ENCODE measurements around the gene B4GALNT2.
A peak's percentile ranks its signal among the peaks of the same experiment; 100 is the strongest.
"Not testable (repeated sequence)": the region's sequence is repeated elsewhere in the genome, so short reads cannot be mapped to it uniquely, and the experiment has no call there.

The B4GALNT2 gene

DNA sequence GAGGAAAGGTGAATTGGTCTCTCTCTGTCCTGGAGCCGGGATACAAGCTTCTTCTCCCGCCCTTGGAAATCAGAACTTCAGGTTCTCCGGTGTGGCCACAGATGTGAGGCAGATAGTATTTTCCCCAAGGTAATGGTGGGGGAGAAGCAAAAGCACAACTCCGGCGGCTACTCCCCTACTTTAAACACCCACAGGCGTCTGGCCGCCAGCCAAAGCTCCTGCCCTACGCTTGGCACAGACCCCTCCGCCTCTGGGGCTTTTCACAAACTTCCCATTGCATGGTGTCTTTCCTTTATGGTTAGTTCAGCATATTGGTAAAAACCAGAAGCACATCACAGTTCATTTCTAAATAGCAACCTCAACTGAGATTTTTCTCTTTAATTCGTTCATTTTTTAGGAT, 39.4 kb upstream of the B4GALNT2 start:
- Histone ChIP-seq H3K27me3 (replicated peaks in 2 of 5; ENCODE audit: control insufficient read depth in 4 of 5, insufficient read depth in 5 of 5, low read length in 4 of 5) (peaks cover 0 to 3% (median 0%) of the 10 kb centered on the region in 5 experiments), H3K4me3 (ENCODE audit: control insufficient read depth in 1 of 7, extremely low read depth in 1 of 7, insufficient read depth in 4 of 7, low read depth in 2 of 7, low read length in 6 of 7) (no peak overlapping the region)

GRCh38 chr17:49100601-49101000, 32.0 kb upstream of the B4GALNT2 start:
- POLR2A ChIA-PET = interaction anchor here (0.7 kb wide), 1 partner anchor 935 kb away, joined by 3 read pairs; no protein-coding TSS in a partner anchor
- Histone ChIP-seq H3K27me3 (replicated peaks in 2 of 5; ENCODE audit: control insufficient read depth in 4 of 5, insufficient read depth in 5 of 5, low read length in 4 of 5) (peaks cover 0 to 3% (median 0%) of the 10 kb centered on the region in 5 experiments), H3K9me3 (ENCODE audit: control extremely low read depth in 1 of 5, control insufficient read depth in 4 of 5, insufficient read depth in 2 of 5, low read depth in 1 of 5, low read length in 4 of 5) (no peaks in the 10 kb centered on the region), H3K27ac (ENCODE audit: insufficient read depth in 1 of 2, low read depth in 1 of 2, low read length in 2 of 2, poor library complexity in 1 of 2, severe bottlenecking in 2 of 2) (no peak overlapping the region), H3K4me3 (ENCODE audit: control insufficient read depth in 1 of 7, extremely low read depth in 1 of 7, insufficient read depth in 4 of 7, low read depth in 2 of 7, low read length in 6 of 7) (no peak overlapping the region), H3K36me3 (ENCODE audit: control insufficient read depth in 4 of 4, insufficient read depth in 4 of 4, low read length in 3 of 4) (no peaks in the 10 kb centered on the region), H3K4me1 (ENCODE audit: control extremely low read depth in 1 of 4, control insufficient read depth in 4 of 4, insufficient read depth in 4 of 4, low read length in 3 of 4) (no peaks in the 10 kb centered on the region)
- CTCF ChIA-PET = interaction anchor here (0.7 to 0.8 kb wide), 2 partner anchors 13 to 72 kb away, joined by 3 to 4 read pairs; no protein-coding TSS in a partner anchor
- peak; percentile 43 to 81 (median 58) for DNase-seq

More for the DNA sequence above, 39.4 kb upstream of the B4GALNT2 start:
- Histone ChIP-seq H3K4me1 (ENCODE audit: control extremely low read depth in 1 of 4, control insufficient read depth in 4 of 4, insufficient read depth in 4 of 4, low read length in 3 of 4) (no peaks in the 10 kb centered on the region), H3K9me3 (ENCODE audit: control extremely low read depth in 1 of 5, control insufficient read depth in 4 of 5, insufficient read depth in 2 of 5, low read depth in 1 of 5, low read length in 4 of 5) (peaks cover 0 to 2% (median 0%) of the 10 kb centered on the region in 5 experiments), H3K36me3 (ENCODE audit: control insufficient read depth in 4 of 4, insufficient read depth in 4 of 4, low read length in 3 of 4) (no peaks in the 10 kb centered on the region), H3K27ac (ENCODE audit: insufficient read depth in 1 of 2, low read depth in 1 of 2, low read length in 2 of 2, poor library complexity in 1 of 2, severe bottlenecking in 2 of 2) (no peak overlapping the region)
- WGBS (ENCODE audit: insufficient coverage) = 93% methylated on average over 3 of the region's 10 CpGs
- DNase-seq = no peak
- CTCF ChIA-PET = no interaction called here
- POLR2A ChIA-PET = no interaction called here

GRCh38 chr17:49101054-49101534, 31.5 kb upstream of the B4GALNT2 start:
- DNase-seq = peak in 1 of 3 donors; percentile 10
- Histone ChIP-seq H3K27ac (ENCODE audit: insufficient read depth in 1 of 2, low read depth in 1 of 2, low read length in 2 of 2, poor library complexity in 1 of 2, severe bottlenecking in 2 of 2) (no peak overlapping the region), H3K36me3 (ENCODE audit: control insufficient read depth in 4 of 4, insufficient read depth in 4 of 4, low read length in 3 of 4) (no peaks in the 10 kb centered on the region), H3K9me3 (ENCODE audit: control extremely low read depth in 1 of 5, control insufficient read depth in 4 of 5, insufficient read depth in 2 of 5, low read depth in 1 of 5, low read length in 4 of 5) (no peaks in the 10 kb centered on the region), H3K27me3 (replicated peaks in 2 of 5; ENCODE audit: control insufficient read depth in 4 of 5, insufficient read depth in 5 of 5, low read length in 4 of 5) (peaks cover 0 to 3% (median 0%) of the 10 kb centered on the region in 5 experiments), H3K4me3 (ENCODE audit: control insufficient read depth in 1 of 7, extremely low read depth in 1 of 7, insufficient read depth in 4 of 7, low read depth in 2 of 7, low read length in 6 of 7) (no peak overlapping the region), H3K4me1 (ENCODE audit: control extremely low read depth in 1 of 4, control insufficient read depth in 4 of 4, insufficient read depth in 4 of 4, low read length in 3 of 4) (no peaks in the 10 kb centered on the region)
- WGBS (ENCODE audit: insufficient coverage) = 83% methylated on average over 3 of the region's 4 CpGs
- ChIA-PET CTCF (interaction anchor here (0.8 to 1.2 kb wide), 2 partner anchors 13 to 101 kb away, joined by 3 read pairs; no protein-coding TSS in a partner anchor), POLR2A (interaction anchor here (0.7 kb wide), 1 partner anchor 935 kb away, joined by 3 read pairs; no protein-coding TSS in a partner anchor)

GRCh38 chr17:49103360-49103759, 29.2 kb upstream of the B4GALNT2 start:
- CTCF ChIA-PET; H3K27me3 ChIP-seq (replicated peaks in 2 of 5; ENCODE audit: control insufficient read depth in 4 of 5, insufficient read depth in 5 of 5, low read length in 4 of 5); H3K4me1 ChIP-seq (ENCODE audit: control extremely low read depth in 1 of 4, control insufficient read depth in 4 of 4, insufficient read depth in 4 of 4, low read length in 3 of 4); H3K27ac ChIP-seq (ENCODE audit: insufficient read depth in 1 of 2, low read depth in 1 of 2, low read length in 2 of 2, poor library complexity in 1 of 2, severe bottlenecking in 2 of 2); H3K4me3 ChIP-seq (ENCODE audit: control insufficient read depth in 1 of 7, extremely low read depth in 1 of 7, insufficient read depth in 4 of 7, low read depth in 2 of 7, low read length in 6 of 7); H3K36me3 ChIP-seq (ENCODE audit: control insufficient read depth in 4 of 4, insufficient read depth in 4 of 4, low read length in 3 of 4); H3K9me3 ChIP-seq (ENCODE audit: control extremely low read depth in 1 of 5, control insufficient read depth in 4 of 5, insufficient read depth in 2 of 5, low read depth in 1 of 5, low read length in 4 of 5); DNase-seq; POLR2A ChIA-PET: not testable (repeated sequence)
- whole genome bisulfite sequencing (ENCODE audit: insufficient coverage) = 100% methylated on average over 7 of the region's 14 CpGs

- Histone ChIP-seq H3K9me3 (ENCODE audit: control extremely low read depth in 1 of 5, control insufficient read depth in 4 of 5, insufficient read depth in 2 of 5, low read depth in 1 of 5, low read length in 4 of 5) (no peaks in the 10 kb centered on the region), H3K4me1 (ENCODE audit: control extremely low read depth in 1 of 4, control insufficient read depth in 4 of 4, insufficient read depth in 4 of 4, low read length in 3 of 4) (no peaks in the 10 kb centered on the region), H3K27me3 (replicated peaks in 2 of 5; ENCODE audit: control insufficient read depth in 4 of 5, insufficient read depth in 5 of 5, low read length in 4 of 5) (peaks cover 0 to 10% (median 0%) of the 10 kb centered on the region in 5 experiments), H3K4me3 (ENCODE audit: control insufficient read depth in 1 of 7, extremely low read depth in 1 of 7, insufficient read depth in 4 of 7, low read depth in 2 of 7, low read length in 6 of 7) (no peak overlapping the region), H3K27ac (ENCODE audit: insufficient read depth in 1 of 2, low read depth in 1 of 2, low read length in 2 of 2, poor library complexity in 1 of 2, severe bottlenecking in 2 of 2) (no peak overlapping the region), H3K36me3 (ENCODE audit: control insufficient read depth in 4 of 4, insufficient read depth in 4 of 4, low read length in 3 of 4) (no peaks in the 10 kb centered on the region)
- DNase-seq = no peak
- CTCF ChIA-PET = no interaction called here
- POLR2A ChIA-PET = no interaction called here
- WGBS (ENCODE audit: insufficient coverage) = 100% methylated on average over 6 of the region's 8 CpGs
Observed at GRCh38 chr17:49104511-49105074, 28.0 kb upstream of the B4GALNT2 start.

- Histone ChIP-seq H3K27ac (ENCODE audit: insufficient read depth in 1 of 2, low read depth in 1 of 2, low read length in 2 of 2, poor library complexity in 1 of 2, severe bottlenecking in 2 of 2) (no peak overlapping the region), H3K27me3 (replicated peaks in 2 of 5; ENCODE audit: control insufficient read depth in 4 of 5, insufficient read depth in 5 of 5, low read length in 4 of 5) (peaks cover 0 to 11% (median 0%) of the 10 kb centered on the region in 5 experiments), H3K4me3 (ENCODE audit: control insufficient read depth in 1 of 7, extremely low read depth in 1 of 7, insufficient read depth in 4 of 7, low read depth in 2 of 7, low read length in 6 of 7) (no peak overlapping the region), H3K9me3 (ENCODE audit: control extremely low read depth in 1 of 5, control insufficient read depth in 4 of 5, insufficient read depth in 2 of 5, low read depth in 1 of 5, low read length in 4 of 5) (no peaks in the 10 kb centered on the region), H3K36me3 (ENCODE audit: control insufficient read depth in 4 of 4, insufficient read depth in 4 of 4, low read length in 3 of 4) (no peaks in the 10 kb centered on the region), H3K4me1 (ENCODE audit: control extremely low read depth in 1 of 4, control insufficient read depth in 4 of 4, insufficient read depth in 4 of 4, low read length in 3 of 4) (no peaks in the 10 kb centered on the region)
- DNase-seq = no peak
- POLR2A ChIA-PET = no interaction called here
- CTCF ChIA-PET = no interaction called here
- WGBS (ENCODE audit: insufficient coverage) = 89% methylated on average over 3 of the region's 5 CpGs
Observed at GRCh38 chr17:49106321-49107210, 26.0 kb upstream of the B4GALNT2 start.

DNA sequence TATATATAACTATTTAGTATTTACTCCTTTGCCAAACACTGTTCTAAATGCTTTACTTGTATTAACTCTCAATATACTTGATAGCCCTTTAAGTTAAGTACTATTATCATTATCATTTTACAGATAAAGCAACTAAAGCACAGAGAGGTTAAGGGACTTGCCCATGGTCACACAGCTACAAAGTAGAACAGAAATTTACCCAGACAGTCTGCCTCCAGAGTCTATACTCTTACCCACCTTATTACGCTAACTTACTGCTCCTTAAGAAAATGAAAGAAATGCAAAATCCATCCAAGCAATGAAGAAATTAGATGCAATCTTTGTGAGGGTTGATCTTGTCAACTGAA, 25.4 kb upstream of the B4GALNT2 start:
- no peaks in the 10 kb centered on the region for H3K9me3 ChIP-seq (ENCODE audit: control extremely low read depth in 1 of 5, control insufficient read depth in 4 of 5, insufficient read depth in 2 of 5, low read depth in 1 of 5, low read length in 4 of 5)
- CTCF ChIA-PET = no interaction called here
- H3K36me3 ChIP-seq (ENCODE audit: control insufficient read depth in 4 of 4, insufficient read depth in 4 of 4, low read length in 3 of 4) = no peaks in the 10 kb centered on the region
- no peak overlapping the region for H3K4me3 ChIP-seq (ENCODE audit: control insufficient read depth in 1 of 7, extremely low read depth in 1 of 7, insufficient read depth in 4 of 7, low read depth in 2 of 7, low read length in 6 of 7)
- no CpG with 5 or more reads among the region's 1 CpG for WGBS (ENCODE audit: insufficient coverage)
- DNase-seq = no peak
- POLR2A ChIA-PET = no interaction called here
- H3K4me1 ChIP-seq (ENCODE audit: control extremely low read depth in 1 of 4, control insufficient read depth in 4 of 4, insufficient read depth in 4 of 4, low read length in 3 of 4) = no peaks in the 10 kb centered on the region
- no peak overlapping the region for H3K27ac ChIP-seq (ENCODE audit: insufficient read depth in 1 of 2, low read depth in 1 of 2, low read length in 2 of 2, poor library complexity in 1 of 2, severe bottlenecking in 2 of 2)
- peaks cover 0 to 13% (median 0%) of the 10 kb centered on the region in 5 experiments for H3K27me3 ChIP-seq (replicated peaks in 2 of 5; ENCODE audit: control insufficient read depth in 4 of 5, insufficient read depth in 5 of 5, low read length in 4 of 5)
